OCI-LY7 (cell line): Measurements from ENCODE around the gene MAML3. TPM values are rescaled to one million over a fixed set of nuclear protein-coding genes. Genes with fewer than 3 reads are reported as not detected.

Experiments
- BruUV-seq: library from RNA; stranded (reverse); fragments of 400-500 nt; replicated peaks from 2 replicates; lab custom pipeline; 2021; lab: Mats Ljungman, UMichigan
- CTCF ChIA-PET: fragments of 300-600 bp; sonication (Branson Sonifier 250); formaldehyde crosslinking; loops from one replicate; lab custom pipeline; 2022; ENCODE audit warnings: antibody characterized with exemption; ENCODE audit not compliant: unreplicated experiment; lab: Charles Lee
- POLR2A ChIA-PET: fragments of 300-600 bp; sonication (Branson Sonifier 250); formaldehyde crosslinking; loops from one replicate; lab custom pipeline; 2022; ENCODE audit warnings: antibody characterized with exemption; lab: Charles Lee
- DNase-seq: peaks from one replicate; pipeline ENCODE4 v3.0.0-alpha.2; 2015; ENCODE audit warnings: low spot score
- H2AFZ ChIP-seq: fragments of 200-600 bp; sonication (generic), shearing (Covaris generic); 2 replicates; pipeline ENCODE4 v1.6.1; 2014; ENCODE audit warnings: mild to moderate bottlenecking, antibody characterized with exemption, low read length, moderate library complexity
- H3K27ac ChIP-seq: fragments of 200-600 bp; sonication (generic); 2 replicates; pipeline ENCODE4 v1.5.1; 2014; ENCODE audit warnings: mixed run types, low read depth, mild to moderate bottlenecking, moderate library complexity, low read length, inconsistent platforms; ENCODE audit not compliant: poor library complexity, severe bottlenecking
- H3K36me3 ChIP-seq: fragments of 200-600 bp; sonication (generic); 2 replicates; pipeline ENCODE4 v1.6.1; 2014; ENCODE audit warnings: mild to moderate bottlenecking, antibody characterized with exemption, low read length, moderate library complexity, mixed read lengths; ENCODE audit not compliant: insufficient read depth
- H3K4me1 ChIP-seq: fragments of 200-600 bp; sonication (generic); 2 replicates; pipeline ENCODE4 v1.5.1; 2014; ENCODE audit warnings: mild to moderate bottlenecking, low read length; ENCODE audit not compliant: insufficient read depth, poor library complexity, severe bottlenecking
- H3K4me2 ChIP-seq: fragments of 200-600 bp; sonication (generic); 2 replicates; pipeline ENCODE4 v1.6.1; 2014; ENCODE audit warnings: mild to moderate bottlenecking, low read length
- H3K4me3 ChIP-seq: fragments of 200-600 bp; sonication (generic); 2 replicates; pipeline ENCODE4 v1.5.1; 2014; ENCODE audit warnings: mild to moderate bottlenecking, low read depth, low read length; ENCODE audit not compliant: poor library complexity, severe bottlenecking
- H3K79me2 ChIP-seq: fragments of 200-600 bp; sonication (generic); 2 replicates; pipeline ENCODE4 v1.6.1; 2016; ENCODE audit warnings: low read depth, mild to moderate bottlenecking, low read length, moderate library complexity, mixed read lengths; ENCODE audit not compliant: insufficient read depth
- H3K9me2 ChIP-seq: fragments of 200-600 bp; sonication (generic); 2 replicates; pipeline ENCODE4 v1.6.1; 2016; ENCODE audit warnings: mild to moderate bottlenecking, low read length, mixed read lengths; ENCODE audit not compliant: insufficient read depth
- H3K9me3 ChIP-seq: fragments of 200-600 bp; sonication (generic); 2 replicates; pipeline ENCODE4 v1.6.1; 2014; ENCODE audit warnings: mild to moderate bottlenecking, mixed run types, low read length, mixed read lengths
- H4K20me1 ChIP-seq: fragments of 200-600 bp; sonication (generic); 2 replicates; pipeline ENCODE4 v1.6.1; 2014; ENCODE audit warnings: mild to moderate bottlenecking, antibody characterized with exemption, low read length, moderate library complexity, mixed read lengths; ENCODE audit not compliant: insufficient read depth
- EZH2phosphoT487 ChIP-seq: fragments of 200-600 bp; sonication (generic); IDR thresholded peaks from 2 replicates; pipeline ENCODE4 v1.6.1; 2018; ENCODE audit warnings: low read depth, borderline replicate concordance, mild to moderate bottlenecking, mixed run types, antibody characterized with exemption, low read length, moderate library complexity, mixed read lengths
- intact Hi-C: fragments of 100-400 bp; cut with micrococcal nuclease; formaldehyde crosslinking; loops from one replicate; pipeline ENCODE4 v1.10.0; 2022; ENCODE audit not compliant: unreplicated experiment
- total RNA-seq, 2 experiments: library from RNA; depleted of rRNA in 1 of 2; stranded (reverse); fragments of >200 nt in 1 of 2; shearing (Covaris generic) in 1 of 2; gene quantifications; 2 replicates each; pipeline ENCODE4 v1.2.3, GENCODE V29; 2014 to 2022
- TF ChIP-seq, protein P1 (sequence below): fragments of 200-600 bp; sonication (generic); conservative IDR thresholded peaks from 2 replicates; pipeline ENCODE4 v1.5.1; 2014; ENCODE audit warnings: mild to moderate bottlenecking, antibody characterized with exemption, low read length, moderate library complexity, mixed read lengths

MAML3 gene
- total RNA-seq, 2 experiments from 2014 or later = 0.80 to 1.2 TPM

DNA sequence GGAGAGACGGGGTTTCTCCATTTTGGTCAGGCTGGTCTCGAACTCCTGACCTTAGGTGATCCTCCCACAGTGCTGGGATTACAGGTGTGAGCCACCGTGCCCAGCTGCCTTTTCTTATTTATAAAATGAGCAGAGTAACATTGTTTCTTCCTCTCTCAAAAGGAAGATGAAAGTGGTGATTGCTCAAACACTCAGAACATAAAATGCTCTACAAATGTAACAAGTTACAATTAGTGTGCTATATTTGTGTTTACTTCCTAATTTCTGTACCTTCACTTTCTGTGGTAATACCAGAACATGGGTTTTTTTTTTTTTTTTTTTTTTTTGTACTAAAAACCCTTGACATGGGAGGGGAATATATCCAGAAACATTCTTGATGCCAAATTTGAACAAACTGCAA is 290.5 kb downstream of the MAML3 start:
- H3K4me1 ChIP-seq = no peaks in the 10 kb centered on the region
- H4K20me1 ChIP-seq = no peaks in the 10 kb centered on the region
- intact Hi-C loops = no loop called here
- no peaks in the 10 kb centered on the region for H3K9me3 ChIP-seq
- no peak overlapping the region for H3K27ac ChIP-seq
- no TSS peak for BruUV-seq
- ChIA-PET POLR2A (no interaction called here), CTCF (no interaction called here)
- H3K79me2 ChIP-seq = no peaks in the 10 kb centered on the region
- no peaks in the 10 kb centered on the region for H3K9me2 ChIP-seq
- DNase-seq = no peak
- TF ChIP-seq, protein P1, sequence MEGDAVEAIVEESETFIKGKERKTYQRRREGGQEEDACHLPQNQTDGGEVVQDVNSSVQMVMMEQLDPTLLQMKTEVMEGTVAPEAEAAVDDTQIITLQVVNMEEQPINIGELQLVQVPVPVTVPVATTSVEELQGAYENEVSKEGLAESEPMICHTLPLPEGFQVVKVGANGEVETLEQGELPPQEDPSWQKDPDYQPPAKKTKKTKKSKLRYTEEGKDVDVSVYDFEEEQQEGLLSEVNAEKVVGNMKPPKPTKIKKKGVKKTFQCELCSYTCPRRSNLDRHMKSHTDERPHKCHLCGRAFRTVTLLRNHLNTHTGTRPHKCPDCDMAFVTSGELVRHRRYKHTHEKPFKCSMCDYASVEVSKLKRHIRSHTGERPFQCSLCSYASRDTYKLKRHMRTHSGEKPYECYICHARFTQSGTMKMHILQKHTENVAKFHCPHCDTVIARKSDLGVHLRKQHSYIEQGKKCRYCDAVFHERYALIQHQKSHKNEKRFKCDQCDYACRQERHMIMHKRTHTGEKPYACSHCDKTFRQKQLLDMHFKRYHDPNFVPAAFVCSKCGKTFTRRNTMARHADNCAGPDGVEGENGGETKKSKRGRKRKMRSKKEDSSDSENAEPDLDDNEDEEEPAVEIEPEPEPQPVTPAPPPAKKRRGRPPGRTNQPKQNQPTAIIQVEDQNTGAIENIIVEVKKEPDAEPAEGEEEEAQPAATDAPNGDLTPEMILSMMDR = no peak
- TF ChIP-seq EZH2phosphoT487 = no peak
- H3K4me2 ChIP-seq = no peak overlapping the region
- H3K4me3 ChIP-seq = no peak overlapping the region
- H2AFZ ChIP-seq = no peak overlapping the region
- no peaks in the 10 kb centered on the region for H3K36me3 ChIP-seq

DNA sequence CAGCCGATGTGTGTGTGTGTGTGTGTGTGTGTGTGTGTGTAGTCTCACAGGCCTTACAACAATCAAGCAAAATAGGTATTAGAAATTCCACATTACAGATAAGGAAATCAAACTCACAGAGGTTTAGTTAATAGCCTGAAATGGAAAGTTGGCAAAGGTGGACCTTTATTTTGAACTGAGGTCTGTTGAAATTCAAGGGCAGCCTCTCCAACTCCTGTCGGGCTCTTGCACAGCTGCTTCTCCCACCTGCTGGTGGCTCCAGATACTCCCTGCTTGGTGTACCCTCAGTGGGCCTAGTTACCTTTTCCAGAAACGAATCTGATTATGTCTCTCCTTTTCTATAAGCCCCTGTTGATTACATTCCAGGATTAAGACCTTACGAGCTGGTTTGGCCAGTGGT is 292.5 kb downstream of the MAML3 start:
- no peaks in the 10 kb centered on the region for H4K20me1 ChIP-seq

DNA sequence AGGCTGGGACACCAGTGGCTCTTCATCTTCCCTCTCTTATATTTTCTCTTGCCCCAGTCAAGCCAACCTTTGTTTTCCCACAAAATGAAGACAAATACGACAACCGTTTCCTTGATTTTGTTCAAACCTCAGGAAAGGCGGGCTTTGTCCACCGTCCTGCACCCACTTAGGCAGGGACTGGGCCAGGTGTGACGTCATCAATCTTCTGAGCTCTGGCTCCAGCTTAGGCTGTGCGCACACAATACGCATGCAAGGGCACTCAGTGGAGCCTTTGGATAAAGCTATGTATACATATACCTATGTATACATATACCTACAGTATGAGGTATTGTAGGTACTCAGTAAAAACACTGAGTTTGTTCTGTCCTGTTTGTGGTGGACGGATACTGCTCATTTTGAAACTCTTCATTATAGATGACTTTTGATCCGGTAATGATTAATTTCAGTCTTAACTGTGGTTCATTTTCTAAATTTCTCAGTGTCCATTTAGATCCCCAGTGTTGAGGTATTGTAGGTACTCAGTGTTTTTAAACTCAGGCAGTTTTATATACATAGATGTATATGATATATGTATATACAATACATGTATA is 293.5 kb downstream of the MAML3 start:
- Histone ChIP-seq H3K4me1 (no peaks in the 10 kb centered on the region), H3K4me3 (no peak overlapping the region), H3K27ac (no peak overlapping the region), H3K4me2 (no peak overlapping the region), H3K9me2 (no peaks in the 10 kb centered on the region), H3K9me3 (no peaks in the 10 kb centered on the region), H2AFZ (no peak overlapping the region), H3K36me3 (no peaks in the 10 kb centered on the region), H4K20me1 (no peaks in the 10 kb centered on the region), H3K79me2 (no peaks in the 10 kb centered on the region)
- TF ChIP-seq, protein P1 = no peak
- no peak for TF ChIP-seq EZH2phosphoT487
- no TSS peak for BruUV-seq
- intact Hi-C loops = no loop called here
- CTCF ChIA-PET = no interaction called here
- no peak for DNase-seq
- POLR2A ChIA-PET = no interaction called here

More for the DNA sequence above, 292.5 kb downstream of the MAML3 start:
- ChIA-PET CTCF (no interaction called here), POLR2A (interaction anchor here (0.7 kb wide), 1 partner anchor 119 kb away, joined by 3 read pairs; no protein-coding TSS in a partner anchor)
- no peaks in the 10 kb centered on the region for H3K9me2 ChIP-seq
- H3K9me3 ChIP-seq = no peaks in the 10 kb centered on the region
- H3K4me1 ChIP-seq = no peaks in the 10 kb centered on the region
- no peak overlapping the region for H3K27ac ChIP-seq
- intact Hi-C loops = no loop called here
- TF ChIP-seq EZH2phosphoT487 = no peak
- TF ChIP-seq, protein P1 = no peak
- BruUV-seq = no TSS peak
- no peak overlapping the region for H3K4me3 ChIP-seq
- H3K36me3 ChIP-seq = no peaks in the 10 kb centered on the region
- no peaks in the 10 kb centered on the region for H3K79me2 ChIP-seq
- H2AFZ ChIP-seq = no peak overlapping the region
- no peak overlapping the region for H3K4me2 ChIP-seq
- DNase-seq = no peak
